ENCODE data around the gene KRT71. TPM values are rescaled to one million over a fixed set of nuclear protein-coding genes. Genes with fewer than 3 reads are reported as not detected.
A peak's percentile ranks its signal among the peaks of the same experiment; 100 is the strongest.

The KRT71 gene
- total RNA-seq, 1 experiment from 2014 or later = not detected

GRCh38 chr12:52494518-52494917, 58.4 kb downstream of the KRT71 start:
- Histone ChIP-seq H3K36me3 (ENCODE audit: low read depth) (no peaks in the 10 kb centered on the region), H3K27ac (no peak overlapping the region), H3K4me2 (peak overlapping the region; percentile 10; the same call in 1 of the 2 replicates), H3K4me3 (no peak overlapping the region), H3K4me1 (replicated peaks; ENCODE audit: insufficient read depth) (peaks cover 41% of the 10 kb centered on the region), H3F3A (ENCODE audit: insufficient read depth, low read depth) (peaks cover 20% of the 10 kb centered on the region; the same call in 1 of the 2 replicates), H2AFZ (no peak overlapping the region), H3K79me2 (ENCODE audit: low read depth) (no peaks in the 10 kb centered on the region), H4K20me1 (ENCODE audit: insufficient read depth) (no peaks in the 10 kb centered on the region), H3K9me3 (ENCODE audit: insufficient read depth, low read depth) (no peaks in the 10 kb centered on the region), H3K27me3 (ENCODE audit: insufficient read depth, low read depth) (no peaks in the 10 kb centered on the region), H3K9me2 (ENCODE audit: insufficient read depth) (no peaks in the 10 kb centered on the region)
- intact Hi-C loops (cut with micrococcal nuclease; ENCODE audit: unreplicated experiment) = loop anchor here (2.0 to 5.0 kb wide), 3 partner anchors 52 to 376 kb away; no protein-coding TSS in a partner anchor
- no peak for TF ChIP-seq CTCF (conservative IDR thresholded peaks at IDR 0.05)
- TF ChIP-seq EZH2 (IDR thresholded peaks at IDR 0.05; ENCODE audit: low read depth) = no peak
- DNase-seq = peak in 1 of 2 experiments; percentile 70
- ChIA-PET CTCF (interaction anchor here (1.1 to 1.3 kb wide), 3 partner anchors 13 to 376 kb away, joined by 3 to 5 read pairs (median 5); no protein-coding TSS in a partner anchor), POLR2A (ENCODE audit: unreplicated experiment) (interaction anchor here (0.5 to 1.0 kb wide), 7 partner anchors 29 to 805 kb away, joined by 3 to 9 read pairs (median 3); partner anchors contain the start of gene MYG1)
- BruUV-seq (replicated peaks) = no TSS peak

- Histone ChIP-seq H3K4me1 (replicated peaks; ENCODE audit: insufficient read depth) (peaks cover 41% of the 10 kb centered on the region), H2AFZ (no peak overlapping the region), H3F3A (ENCODE audit: insufficient read depth, low read depth) (peaks cover 20% of the 10 kb centered on the region; the same call in 1 of the 2 replicates), H3K9me3 (ENCODE audit: insufficient read depth, low read depth) (no peaks in the 10 kb centered on the region), H3K79me2 (ENCODE audit: low read depth) (no peaks in the 10 kb centered on the region), H3K4me2 (no peak overlapping the region), H3K9me2 (ENCODE audit: insufficient read depth) (no peaks in the 10 kb centered on the region), H3K27ac (no peak overlapping the region), H3K36me3 (ENCODE audit: low read depth) (no peaks in the 10 kb centered on the region), H4K20me1 (ENCODE audit: insufficient read depth) (no peaks in the 10 kb centered on the region), H3K4me3 (no peak overlapping the region), H3K27me3 (ENCODE audit: insufficient read depth, low read depth) (no peaks in the 10 kb centered on the region)
- DNase-seq = no peak
- POLR2A ChIA-PET (ENCODE audit: unreplicated experiment) = interaction anchor here (0.5 to 1.0 kb wide), 5 partner anchors 30 to 702 kb away, joined by 3 to 9 read pairs (median 3); no protein-coding TSS in a partner anchor
- CTCF ChIA-PET = interaction anchor here (1.1 to 1.3 kb wide), 3 partner anchors 13 to 377 kb away, joined by 3 to 5 read pairs (median 5); no protein-coding TSS in a partner anchor
- TF ChIP-seq CTCF (conservative IDR thresholded peaks at IDR 0.05) = no peak
- intact Hi-C loops (cut with micrococcal nuclease; ENCODE audit: unreplicated experiment) = loop anchor here (2.0 to 5.0 kb wide), 3 partner anchors 51 to 377 kb away; no protein-coding TSS in a partner anchor
- no TSS peak for BruUV-seq (replicated peaks)
Observed at GRCh38 chr12:52494100-52494499, 58.8 kb downstream of the KRT71 start.

Other genes starting within 250 kb of the KRT71 start
- 0.43 TPM in 1 of 2 replicates, not detected in the other for gene KRT83, start 231.7 kb downstream of the KRT71 start, total RNA-seq (2021)
- not detected in 2 replicates for gene KRT85, start 185.7 kb downstream of the KRT71 start, total RNA-seq (2021)
- not detected in 2 replicates for gene KRT84, start 167.5 kb downstream of the KRT71 start, total RNA-seq (2021)
- not detected in 2 replicates for gene KRT82, start 146.8 kb downstream of the KRT71 start, total RNA-seq (2021)
- gene KRT75, start 118.8 kb downstream of the KRT71 start, total RNA-seq (2021) = not detected in 2 replicates
- gene KRT6B, start 101.0 kb downstream of the KRT71 start, total RNA-seq (2021) = 0.98 and 1.1 TPM in 2 replicates
- gene KRT6C, start 79.3 kb downstream of the KRT71 start, total RNA-seq (2021) = not detected in 2 replicates
- 55.9 and 87.5 TPM in 2 replicates for gene KRT6A, start 59.9 kb downstream of the KRT71 start, total RNA-seq (2021)
- 89.7 and 134 TPM in 2 replicates for gene KRT5, start 32.8 kb downstream of the KRT71 start, total RNA-seq (2021)
- not detected in 2 replicates for gene KRT74, start 20.7 kb upstream of the KRT71 start, total RNA-seq (2021)
- gene KRT72, start 48.3 kb upstream of the KRT71 start, total RNA-seq (2021) = not detected in 2 replicates
- gene KRT73, start 65.4 kb upstream of the KRT71 start, total RNA-seq (2021) = not detected in 2 replicates
- gene KRT2, start 99.1 kb upstream of the KRT71 start, total RNA-seq (2021) = not detected in 2 replicates
- not detected in 2 replicates for gene KRT1, start 127.3 kb upstream of the KRT71 start, total RNA-seq (2021)
- not detected in 2 replicates for gene KRT77, start 150.4 kb upstream of the KRT71 start, total RNA-seq (2021)
- gene KRT76, start 224.2 kb upstream of the KRT71 start, total RNA-seq (2021) = not detected in 2 replicates
- gene KRT3, start 243.0 kb upstream of the KRT71 start, total RNA-seq (2021) = 0.24 and 0.73 TPM in 2 replicates